ENCODE results near the gene CALR3. TPM values are rescaled to one million over a fixed set of nuclear protein-coding genes. Genes with fewer than 3 reads are reported as not detected.

Gene CALR3
- total RNA-seq, 1 donor from 2014 or later, result 2.0 TPM

DNA sequence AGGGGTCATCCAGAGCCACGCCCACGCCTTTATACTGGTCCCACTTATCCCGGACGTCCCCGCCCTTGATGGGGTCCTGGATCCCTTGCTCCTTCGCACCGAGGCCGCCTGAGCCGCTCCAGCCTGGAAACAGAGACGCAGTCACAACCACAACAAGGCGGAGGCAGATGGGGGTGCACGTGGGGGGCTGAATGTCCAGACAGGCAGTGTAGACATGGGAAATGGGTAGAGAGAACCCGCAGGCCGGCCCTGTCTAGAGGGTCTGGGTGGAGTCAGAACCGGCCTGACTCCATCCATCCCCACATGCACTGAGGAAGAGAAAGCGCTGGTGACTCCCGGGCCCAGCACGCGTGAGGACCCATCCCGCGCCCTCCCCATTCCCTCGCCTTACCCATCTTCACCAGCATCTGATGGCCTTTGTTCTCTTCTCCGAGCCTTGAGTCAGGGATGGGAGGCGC lies 23.3 kb upstream of the CALR3 start:
- Histone ChIP-seq H3K9ac (no peak overlapping the region), H3K9me3 (ENCODE audit: low read depth) (no peaks in the 10 kb centered on the region), H3K27me3 (no peaks in the 10 kb centered on the region), H3K27ac (no peak overlapping the region), H3K4me3 (no peak overlapping the region), H3K4me2 (no peak overlapping the region), H2AFZ (replicated peaks) (no peak overlapping the region), H3F3A (ENCODE audit: low read depth) (no peaks in the 10 kb centered on the region), H3K79me2 (ENCODE audit: low read depth) (no peaks in the 10 kb centered on the region), H3K4me1 (no peaks in the 10 kb centered on the region), H4K20me1 (ENCODE audit: low read depth) (peaks cover 5% of the 10 kb centered on the region), H3K36me3 (no peaks in the 10 kb centered on the region)
- no peak overlapping the region for H3K27ac Mint-ChIP-seq
- no peaks in the 10 kb centered on the region for H3K9me3 Mint-ChIP-seq
- TF ChIP-seq EZH2 (IDR thresholded peaks at IDR 0.05) (no peak), EZH2phosphoT487 (IDR thresholded peaks at IDR 0.05) (no peak)
- H3K4me1 Mint-ChIP-seq, result no peaks in the 10 kb centered on the region
- DNase-seq (ENCODE audit: low spot score), result no peak
- H3K36me3 Mint-ChIP-seq, result peaks cover 22% of the 10 kb centered on the region
- peaks cover 2% of the 10 kb centered on the region for H3K27me3 Mint-ChIP-seq (ENCODE audit: insufficient read depth, low read depth)
- H3K4me3 Mint-ChIP-seq, result peak overlapping the region; percentile 33

DNA sequence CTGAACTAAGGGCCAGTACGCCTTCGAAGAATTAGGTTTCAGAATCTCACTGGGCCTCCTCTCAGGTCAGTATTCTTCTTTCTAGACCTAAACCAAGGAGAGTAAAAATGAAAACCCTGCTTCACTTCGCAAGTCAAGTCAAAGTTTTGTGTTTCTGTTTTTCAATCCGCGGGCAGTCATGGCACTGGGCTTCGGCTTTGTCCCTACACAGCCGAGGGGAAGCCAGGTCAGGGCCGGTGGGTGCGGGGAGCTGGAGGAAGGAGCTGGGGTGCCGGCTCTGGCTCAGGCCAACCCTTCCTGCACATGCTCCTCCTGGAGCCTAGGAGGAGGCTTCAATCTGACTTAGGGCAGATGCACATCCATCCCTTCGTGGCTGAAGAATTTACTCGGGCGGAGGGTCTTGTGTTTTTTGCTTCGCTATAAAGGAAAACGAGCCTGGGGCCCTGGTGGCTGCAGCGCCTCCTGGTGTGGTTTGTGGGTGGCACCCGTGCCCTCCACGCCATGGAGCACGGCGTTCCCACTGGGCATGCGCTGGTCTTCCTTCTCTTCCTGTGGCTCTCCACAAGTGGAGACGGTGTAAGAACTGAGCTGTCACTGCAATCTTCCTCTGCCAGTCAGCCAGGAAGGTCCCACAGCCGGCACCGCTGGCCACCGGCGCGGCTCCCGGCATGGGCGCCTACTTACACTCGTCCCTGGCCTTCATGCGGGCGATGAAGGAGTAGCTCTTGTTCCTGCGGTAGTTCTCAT lies 22.7 kb upstream of the CALR3 start:
- Mint-ChIP-seq H3K4me3 (peak overlapping the region; percentile 33), H3K36me3 (peaks cover 23% of the 10 kb centered on the region)

DNA sequence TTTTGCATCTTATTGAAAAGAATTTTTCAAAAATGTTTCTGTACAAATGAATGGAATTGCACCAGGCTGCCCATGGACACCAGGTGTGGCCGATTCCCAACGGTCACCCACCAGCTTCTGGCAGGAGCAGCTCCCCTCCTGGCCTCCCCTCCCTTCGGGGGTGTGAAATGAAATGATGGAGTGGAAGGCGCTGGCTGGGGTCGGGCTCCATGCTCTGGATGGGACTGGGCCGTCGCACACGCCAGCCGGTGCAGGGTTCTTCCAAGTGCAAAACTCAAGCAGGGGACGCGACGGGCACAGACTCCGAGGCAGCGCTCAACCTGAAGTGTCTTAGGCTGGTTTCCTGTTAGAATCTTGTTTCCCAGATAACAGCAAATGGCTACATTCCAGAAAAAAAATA lies 22.1 kb upstream of the CALR3 start:
- no peak for TF ChIP-seq EZH2phosphoT487 (IDR thresholded peaks at IDR 0.05)
- TF ChIP-seq, protein P1, sequence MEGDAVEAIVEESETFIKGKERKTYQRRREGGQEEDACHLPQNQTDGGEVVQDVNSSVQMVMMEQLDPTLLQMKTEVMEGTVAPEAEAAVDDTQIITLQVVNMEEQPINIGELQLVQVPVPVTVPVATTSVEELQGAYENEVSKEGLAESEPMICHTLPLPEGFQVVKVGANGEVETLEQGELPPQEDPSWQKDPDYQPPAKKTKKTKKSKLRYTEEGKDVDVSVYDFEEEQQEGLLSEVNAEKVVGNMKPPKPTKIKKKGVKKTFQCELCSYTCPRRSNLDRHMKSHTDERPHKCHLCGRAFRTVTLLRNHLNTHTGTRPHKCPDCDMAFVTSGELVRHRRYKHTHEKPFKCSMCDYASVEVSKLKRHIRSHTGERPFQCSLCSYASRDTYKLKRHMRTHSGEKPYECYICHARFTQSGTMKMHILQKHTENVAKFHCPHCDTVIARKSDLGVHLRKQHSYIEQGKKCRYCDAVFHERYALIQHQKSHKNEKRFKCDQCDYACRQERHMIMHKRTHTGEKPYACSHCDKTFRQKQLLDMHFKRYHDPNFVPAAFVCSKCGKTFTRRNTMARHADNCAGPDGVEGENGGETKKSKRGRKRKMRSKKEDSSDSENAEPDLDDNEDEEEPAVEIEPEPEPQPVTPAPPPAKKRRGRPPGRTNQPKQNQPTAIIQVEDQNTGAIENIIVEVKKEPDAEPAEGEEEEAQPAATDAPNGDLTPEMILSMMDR (IDR thresholded peaks at IDR 0.05), result no peak
- no peak for TF ChIP-seq EZH2 (IDR thresholded peaks at IDR 0.05)
- peaks cover 2% of the 10 kb centered on the region for H3K27me3 Mint-ChIP-seq (ENCODE audit: insufficient read depth, low read depth)
- H3K36me3 Mint-ChIP-seq, result peaks cover 25% of the 10 kb centered on the region
- Histone ChIP-seq H3K4me1 (no peaks in the 10 kb centered on the region), H3K27me3 (no peaks in the 10 kb centered on the region), H3K4me2 (no peak overlapping the region), H3K4me3 (no peak overlapping the region), H3K36me3 (no peaks in the 10 kb centered on the region), H2AFZ (replicated peaks) (no peak overlapping the region), H4K20me1 (ENCODE audit: low read depth) (peaks cover 5% of the 10 kb centered on the region), H3K27ac (no peak overlapping the region), H3K79me2 (ENCODE audit: low read depth) (no peaks in the 10 kb centered on the region), H3K9me3 (ENCODE audit: low read depth) (no peaks in the 10 kb centered on the region), H3K9ac (no peak overlapping the region), H3F3A (ENCODE audit: low read depth) (no peaks in the 10 kb centered on the region)
- no peaks in the 10 kb centered on the region for H3K4me1 Mint-ChIP-seq
- no peak overlapping the region for H3K4me3 Mint-ChIP-seq
- DNase-seq (ENCODE audit: low spot score), result no peak
- no peaks in the 10 kb centered on the region for H3K9me3 Mint-ChIP-seq
- H3K27ac Mint-ChIP-seq, result no peak overlapping the region

More for the DNA sequence above, 22.7 kb upstream of the CALR3 start:
- H3K9me3 ChIP-seq (ENCODE audit: low read depth), result no peaks in the 10 kb centered on the region
- no peaks in the 10 kb centered on the region for H3K27me3 ChIP-seq
- no peaks in the 10 kb centered on the region for H3K4me1 ChIP-seq
- no peak overlapping the region for H3K27ac ChIP-seq
- no peaks in the 10 kb centered on the region for H3F3A ChIP-seq (ENCODE audit: low read depth)
- Mint-ChIP-seq H3K4me1 (no peaks in the 10 kb centered on the region), H3K9me3 (no peaks in the 10 kb centered on the region), H3K27me3 (ENCODE audit: insufficient read depth, low read depth) (peaks cover 2% of the 10 kb centered on the region), H3K27ac (no peak overlapping the region)
- TF ChIP-seq EZH2phosphoT487 (IDR thresholded peaks at IDR 0.05), result no peak
- TF ChIP-seq, protein P1 (IDR thresholded peaks at IDR 0.05), result peak; percentile 14
- DNase-seq (ENCODE audit: low spot score), result no peak
- H3K4me3 ChIP-seq, result no peak overlapping the region
- H4K20me1 ChIP-seq (ENCODE audit: low read depth), result peaks cover 5% of the 10 kb centered on the region
- H3K79me2 ChIP-seq (ENCODE audit: low read depth), result no peaks in the 10 kb centered on the region
- no peak overlapping the region for H2AFZ ChIP-seq (replicated peaks)
- no peak overlapping the region for H3K4me2 ChIP-seq
- H3K9ac ChIP-seq, result no peak overlapping the region
- H3K36me3 ChIP-seq, result no peaks in the 10 kb centered on the region
